Progenitor cell of endocrine pancreas (in vitro differentiated cells): ENCODE data around the gene CHMP2A. TPM values are rescaled to one million over a fixed set of nuclear protein-coding genes. Genes with fewer than 3 reads are reported as not detected.

Experiments
- DNase-seq: peaks from one replicate; pipeline ENCODE4 v3.0.0; 2021; ENCODE audit warnings: low spot score; ENCODE audit not compliant: unreplicated experiment
- H3K27ac Mint-ChIP-seq: 2 replicates; pipeline ENCODE4 v1.8.0; 2021; ENCODE audit warnings: mild to moderate bottlenecking, moderate library complexity, mixed read lengths
- H3K27me3 Mint-ChIP-seq: 2 replicates; pipeline ENCODE4 v1.8.0; 2021; ENCODE audit warnings: mixed read lengths
- H3K36me3 Mint-ChIP-seq: 2 replicates; pipeline ENCODE4 v1.8.0; 2022; ENCODE audit warnings: mixed read lengths; ENCODE audit not compliant: insufficient read depth
- H3K4me1 Mint-ChIP-seq: 2 replicates; pipeline ENCODE4 v1.8.0; 2021; ENCODE audit warnings: low read depth, mixed read lengths
- H3K4me3 Mint-ChIP-seq: 2 replicates; pipeline ENCODE4 v1.8.0; 2021; ENCODE audit warnings: low read depth, mild to moderate bottlenecking, moderate library complexity, mixed read lengths
- H3K9me3 Mint-ChIP-seq: 2 replicates; pipeline ENCODE4 v1.8.0; 2021; ENCODE audit warnings: low read depth, mixed read lengths
- total RNA-seq: library from RNA; stranded (reverse); gene quantifications from 2 replicates; pipeline ENCODE4 v1.2.1, GENCODE V29; 2021
- TF ChIP-seq, protein P1 (sequence below): fragments of 200-600 bp; sonication (generic); IDR thresholded peaks from one replicate; pipeline ENCODE4 v1.5.0; 2021; ENCODE audit warnings: antibody characterized with exemption, mild to moderate bottlenecking; ENCODE audit not compliant: unreplicated experiment

Gene CHMP2A
- total RNA-seq, 1 donor from 2014 or later, result 81.5 TPM

- Mint-ChIP-seq H3K36me3 (peaks cover 15% of the 10 kb centered on the region), H3K27ac (peak overlapping the region; percentile 96), H3K27me3 (no peaks in the 10 kb centered on the region), H3K4me1 (peaks cover 32% of the 10 kb centered on the region), H3K4me3 (peak overlapping the region; percentile 92), H3K9me3 (no peaks in the 10 kb centered on the region)
- no peak for DNase-seq
- TF ChIP-seq, protein P1, sequence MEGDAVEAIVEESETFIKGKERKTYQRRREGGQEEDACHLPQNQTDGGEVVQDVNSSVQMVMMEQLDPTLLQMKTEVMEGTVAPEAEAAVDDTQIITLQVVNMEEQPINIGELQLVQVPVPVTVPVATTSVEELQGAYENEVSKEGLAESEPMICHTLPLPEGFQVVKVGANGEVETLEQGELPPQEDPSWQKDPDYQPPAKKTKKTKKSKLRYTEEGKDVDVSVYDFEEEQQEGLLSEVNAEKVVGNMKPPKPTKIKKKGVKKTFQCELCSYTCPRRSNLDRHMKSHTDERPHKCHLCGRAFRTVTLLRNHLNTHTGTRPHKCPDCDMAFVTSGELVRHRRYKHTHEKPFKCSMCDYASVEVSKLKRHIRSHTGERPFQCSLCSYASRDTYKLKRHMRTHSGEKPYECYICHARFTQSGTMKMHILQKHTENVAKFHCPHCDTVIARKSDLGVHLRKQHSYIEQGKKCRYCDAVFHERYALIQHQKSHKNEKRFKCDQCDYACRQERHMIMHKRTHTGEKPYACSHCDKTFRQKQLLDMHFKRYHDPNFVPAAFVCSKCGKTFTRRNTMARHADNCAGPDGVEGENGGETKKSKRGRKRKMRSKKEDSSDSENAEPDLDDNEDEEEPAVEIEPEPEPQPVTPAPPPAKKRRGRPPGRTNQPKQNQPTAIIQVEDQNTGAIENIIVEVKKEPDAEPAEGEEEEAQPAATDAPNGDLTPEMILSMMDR, result no peak
Observed at GRCh38 chr19:58553799-58554493, 959 bp downstream of the CHMP2A start.

DNA sequence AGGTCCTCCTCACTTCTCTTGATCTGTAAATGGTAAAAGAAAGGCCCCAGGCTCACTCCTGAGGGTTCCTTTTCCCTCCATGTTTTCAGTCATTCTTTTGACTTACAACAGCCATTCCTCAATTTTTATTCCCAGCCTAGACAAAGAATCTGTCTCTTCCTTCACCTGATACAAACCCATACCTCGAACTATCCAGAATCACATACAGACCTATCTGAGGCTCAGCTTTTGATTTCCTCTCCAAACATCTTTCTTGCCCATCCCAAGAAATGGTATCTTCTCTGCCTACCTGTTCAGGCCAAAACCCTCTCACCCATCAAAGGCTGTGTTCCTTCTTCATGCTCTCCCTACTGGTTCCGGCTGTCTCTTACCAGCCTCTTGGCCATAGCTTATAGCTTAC, 2.2 kb downstream of the CHMP2A start:
- Mint-ChIP-seq H3K27me3 (no peaks in the 10 kb centered on the region), H3K27ac (peak overlapping the region; percentile 83), H3K9me3 (no peaks in the 10 kb centered on the region), H3K4me1 (peaks cover 29% of the 10 kb centered on the region), H3K4me3 (no peak overlapping the region), H3K36me3 (peaks cover 20% of the 10 kb centered on the region)
- DNase-seq, result no peak
- TF ChIP-seq, protein P1, result no peak

DNA sequence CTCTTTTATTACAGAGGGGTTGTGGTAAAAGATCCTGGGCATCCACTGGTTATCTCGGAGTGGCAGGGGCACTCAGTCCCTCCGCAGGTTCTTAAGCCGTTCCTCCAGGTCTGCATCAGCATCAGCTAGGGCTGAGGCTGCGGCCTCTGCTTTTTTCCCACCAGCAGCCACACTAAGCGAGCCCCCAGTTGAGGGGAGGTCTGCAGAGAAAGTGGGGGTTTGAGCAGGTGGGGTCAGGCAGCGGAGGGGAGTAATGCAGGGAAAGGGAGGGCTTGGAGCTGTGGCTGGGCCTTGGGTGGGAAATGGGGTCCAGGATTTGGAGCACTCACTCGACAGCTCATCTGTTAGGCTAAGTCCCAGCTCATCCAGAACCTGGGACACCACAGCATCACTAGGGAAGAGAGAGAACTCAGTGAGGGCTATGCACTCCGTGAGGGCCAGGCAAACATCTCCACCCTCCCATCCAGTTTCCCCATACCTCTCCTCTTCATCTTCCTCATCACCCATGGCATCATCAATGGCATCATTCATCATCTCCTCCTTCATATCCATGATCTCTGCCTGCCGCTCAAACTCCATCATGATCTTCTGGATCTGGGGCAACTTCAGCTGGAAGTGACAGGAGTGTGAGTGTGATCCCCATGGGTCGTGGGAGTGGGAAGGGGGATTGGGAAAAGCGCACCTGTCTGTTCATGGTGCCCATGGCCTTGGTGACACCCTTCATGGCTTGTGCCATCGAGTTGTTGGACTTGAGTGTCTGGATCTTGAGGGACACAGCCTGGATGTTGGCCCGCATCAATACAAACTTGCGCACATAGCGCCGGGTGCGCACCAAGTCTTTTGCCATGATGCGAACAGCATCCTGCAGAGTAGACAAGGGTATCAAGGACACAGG, 3.1 kb downstream of the CHMP2A start:
- H3K4me1 Mint-ChIP-seq, result peaks cover 23% of the 10 kb centered on the region
- H3K4me3 Mint-ChIP-seq, result no peak overlapping the region
- no peaks in the 10 kb centered on the region for H3K27me3 Mint-ChIP-seq
- TF ChIP-seq, protein P1, result no peak
- DNase-seq, result no peak
- peak overlapping the region; percentile 67 for H3K27ac Mint-ChIP-seq
- peaks cover 20% of the 10 kb centered on the region for H3K36me3 Mint-ChIP-seq
- H3K9me3 Mint-ChIP-seq, result no peaks in the 10 kb centered on the region

GRCh38 chr19:58551123-58551497, 3.8 kb downstream of the CHMP2A start:
- TF ChIP-seq, protein P1, result no peak
- H3K4me1 Mint-ChIP-seq, result peaks cover 25% of the 10 kb centered on the region
- no peak overlapping the region for H3K4me3 Mint-ChIP-seq
- no peak overlapping the region for H3K27ac Mint-ChIP-seq
- DNase-seq, result no peak
- H3K9me3 Mint-ChIP-seq, result no peaks in the 10 kb centered on the region
- peaks cover 22% of the 10 kb centered on the region for H3K36me3 Mint-ChIP-seq
- H3K27me3 Mint-ChIP-seq, result no peaks in the 10 kb centered on the region

DNA sequence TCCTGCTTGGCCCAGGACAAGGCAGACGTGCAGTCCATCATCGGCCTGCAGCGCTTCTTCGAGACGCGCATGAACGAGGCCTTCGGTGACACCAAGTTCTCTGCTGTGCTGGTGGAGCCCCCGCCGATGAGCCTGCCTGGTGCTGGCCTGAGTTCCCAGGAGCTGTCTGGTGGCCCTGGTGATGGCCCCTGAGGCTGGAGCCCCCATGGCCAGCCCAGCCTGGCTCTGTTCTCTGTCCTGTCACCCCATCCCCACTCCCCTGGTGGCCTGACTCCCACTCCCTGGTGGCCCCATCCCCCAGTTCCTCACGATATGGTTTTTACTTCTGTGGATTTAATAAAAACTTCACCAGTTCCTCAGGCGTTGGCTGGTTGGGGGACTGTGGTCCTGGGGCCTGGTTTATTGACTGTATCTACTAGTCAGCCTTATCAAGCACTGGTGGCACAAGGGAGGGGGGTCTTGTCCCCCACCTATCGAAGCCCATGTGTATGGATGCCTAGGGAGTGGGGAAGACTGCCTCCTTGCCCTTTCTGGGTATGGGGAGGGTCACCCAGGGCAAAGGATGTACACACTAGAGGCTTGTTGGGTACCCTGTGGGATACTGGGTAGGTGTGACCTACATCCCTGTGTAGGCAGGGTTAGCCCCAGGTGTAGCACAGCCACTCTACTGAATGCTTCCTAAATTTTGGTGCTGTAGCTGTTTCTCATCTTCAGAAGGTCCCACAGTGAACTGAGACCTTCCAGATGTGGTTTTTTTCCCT, 4.4 kb downstream of the CHMP2A start:
- H3K9me3 Mint-ChIP-seq, result no peaks in the 10 kb centered on the region
- peaks cover 29% of the 10 kb centered on the region for H3K4me1 Mint-ChIP-seq
- no peak overlapping the region for H3K4me3 Mint-ChIP-seq
- TF ChIP-seq, protein P1, result no peak
- H3K27ac Mint-ChIP-seq, result peak overlapping the region; percentile 82
- H3K27me3 Mint-ChIP-seq, result no peaks in the 10 kb centered on the region
- no peak for DNase-seq
- peaks cover 26% of the 10 kb centered on the region for H3K36me3 Mint-ChIP-seq
